SIG-M5 (cell line): Measurements from ENCODE around the gene MAMDC2.
"Not testable (repeated sequence)": the region's sequence is repeated elsewhere in the genome, so short reads cannot be mapped to it uniquely, and the experiment has no call there.

Source experiments
- DNase-seq: peaks from one replicate; lab custom pipeline; 2025; lab: John Stamatoyannopoulos, UW

Gene MAMDC2

GRCh38 chr9:70197216-70198044, 153.8 kb downstream of the MAMDC2 start:
- no peak for DNase-seq

- DNase-seq: not testable (repeated sequence)
Observed at GRCh38 chr9:70204743-70205142, 161.1 kb downstream of the MAMDC2 start.

GRCh38 chr9:70205366-70206020, 161.8 kb downstream of the MAMDC2 start:
- DNase-seq: no peak

- no peak for DNase-seq
Observed at GRCh38 chr9:70217029-70217428, 173.4 kb downstream of the MAMDC2 start.

- no peak for DNase-seq
Observed at GRCh38 chr9:70218767-70219166, 175.1 kb downstream of the MAMDC2 start.

GRCh38 chr9:70220216-70220615, 176.6 kb downstream of the MAMDC2 start:
- DNase-seq: no peak

- no peak for DNase-seq
Observed at GRCh38 chr9:70222354-70222753, 178.7 kb downstream of the MAMDC2 start.

- DNase-seq: no peak
Observed at GRCh38 chr9:70228118-70228517, 184.5 kb downstream of the MAMDC2 start.

- DNase-seq: no peak
Observed at GRCh38 chr9:70228611-70229010, 185.0 kb downstream of the MAMDC2 start.

GRCh38 chr9:70229026-70229425, 185.4 kb downstream of the MAMDC2 start:
- DNase-seq: no peak

GRCh38 chr9:70229579-70229978, 185.9 kb downstream of the MAMDC2 start:
- DNase-seq: no peak

- no peak for DNase-seq
Observed at GRCh38 chr9:70232476-70232875, 188.8 kb downstream of the MAMDC2 start.

GRCh38 chr9:70234208-70234607, 190.6 kb downstream of the MAMDC2 start:
- not testable (repeated sequence) for DNase-seq

GRCh38 chr9:70245952-70246351, 202.3 kb downstream of the MAMDC2 start:
- not testable (repeated sequence) for DNase-seq

- no peak for DNase-seq
Observed at GRCh38 chr9:70250221-70250620, 206.6 kb downstream of the MAMDC2 start.

GRCh38 chr9:70255486-70255885, 211.8 kb downstream of the MAMDC2 start:
- no peak for DNase-seq

GRCh38 chr9:70256123-70256551, 212.5 kb downstream of the MAMDC2 start:
- no peak for DNase-seq

- no peak for DNase-seq
Observed at GRCh38 chr9:70257502-70257901, 213.9 kb downstream of the MAMDC2 start.

GRCh38 chr9:70257991-70258691, 214.5 kb downstream of the MAMDC2 start:
- no peak for DNase-seq

GRCh38 chr9:70258692-70259511, 215.3 kb downstream of the MAMDC2 start, which contains the start of gene SMC5:
Gene SMC5 (plus strand): TSS chr9:70258978. CDS start chr9:70259079, 101 bp downstream.
- peak; percentile 6 for DNase-seq

- DNase-seq: no peak
Observed at GRCh38 chr9:70259512-70259802, 215.8 kb downstream of the MAMDC2 start.

- DNase-seq: no peak
Observed at GRCh38 chr9:70260007-70260443, 216.4 kb downstream of the MAMDC2 start.
